Measurements from ENCODE around the gene AMN.
"Not testable (repeated sequence)": the region's sequence is repeated elsewhere in the genome, so short reads cannot be mapped to it uniquely, and the experiment has no call there.

The AMN gene

DNA sequence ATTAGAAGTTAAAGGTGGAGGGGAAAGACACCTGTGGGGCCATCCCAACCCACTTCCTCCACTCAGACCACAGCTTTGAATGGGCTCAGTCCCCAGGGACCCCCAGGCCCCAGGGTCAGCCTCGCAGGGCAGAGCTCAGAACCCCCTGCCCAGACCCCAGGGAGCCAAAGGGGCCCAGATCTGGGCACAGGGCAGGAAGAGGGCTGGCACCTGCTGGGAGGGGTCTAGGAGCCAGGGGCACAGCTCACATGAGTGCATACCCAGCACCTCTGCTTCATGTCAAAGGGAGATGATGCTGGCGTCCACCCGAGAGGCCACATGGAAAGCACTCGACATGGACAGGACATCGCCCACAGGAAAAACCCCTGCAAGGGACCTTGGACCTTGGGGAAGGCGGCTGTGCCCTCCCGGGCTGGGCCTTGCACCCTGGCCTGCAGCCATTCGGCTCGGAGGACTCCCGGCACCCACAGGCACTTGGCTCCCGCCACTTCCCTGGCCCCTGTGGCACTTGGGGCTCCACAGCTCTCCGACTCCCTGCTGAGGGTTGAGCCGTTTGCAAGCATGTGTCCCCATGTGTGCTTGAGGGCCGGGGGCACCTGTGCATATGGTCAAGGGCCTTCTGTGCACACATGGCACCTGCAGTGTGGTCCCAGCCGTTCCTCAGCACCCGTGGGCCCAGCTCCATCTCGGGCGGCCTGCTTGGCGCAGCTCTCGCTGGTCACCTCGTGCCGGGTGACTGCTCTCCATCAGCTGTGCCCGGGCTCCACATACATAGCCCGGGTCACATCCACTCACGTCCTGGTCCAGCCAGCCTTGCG is 7.8 kb upstream of the AMN start:
- no peak for DNase-seq

DNA sequence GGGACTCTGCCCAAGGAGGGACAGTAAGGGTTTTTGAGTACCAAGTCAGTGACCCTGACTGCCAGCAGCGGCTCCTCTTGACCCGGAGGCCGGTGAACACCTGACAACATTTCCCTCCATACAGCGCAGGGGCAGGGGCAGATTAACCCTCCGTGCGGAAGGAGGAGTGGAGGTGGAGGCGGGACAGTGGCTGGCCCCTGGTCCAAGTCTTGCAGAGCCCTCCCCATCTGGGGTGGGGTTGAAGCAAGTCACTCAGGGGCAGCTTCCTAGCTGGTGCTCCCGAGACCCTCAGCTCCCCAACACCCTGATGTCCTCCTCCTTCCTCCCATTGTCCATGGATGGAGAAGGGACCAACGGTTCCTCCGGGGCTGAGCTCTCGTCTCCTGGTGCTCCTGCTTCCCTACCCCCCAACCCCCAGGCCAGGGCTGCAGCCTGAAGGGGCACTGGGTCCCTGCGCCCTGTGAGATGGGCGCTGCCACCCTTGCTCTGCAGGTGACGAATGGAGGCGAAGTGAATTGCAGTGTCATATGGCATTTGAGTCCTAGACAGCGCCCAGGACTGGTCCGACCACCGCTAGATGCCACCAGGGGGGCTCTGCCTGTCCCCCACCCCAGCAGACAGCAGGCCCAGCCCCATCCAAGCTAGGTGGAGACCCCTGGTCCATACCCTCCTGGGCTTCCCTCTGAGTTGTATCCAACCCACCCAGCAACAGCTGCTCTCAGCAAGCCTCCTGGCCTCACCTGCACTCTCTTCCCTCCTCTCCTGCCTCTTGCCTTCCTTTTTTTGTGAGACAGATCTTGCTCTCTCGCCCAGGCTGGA is 7.0 kb upstream of the AMN start:
- no peak for DNase-seq

DNA sequence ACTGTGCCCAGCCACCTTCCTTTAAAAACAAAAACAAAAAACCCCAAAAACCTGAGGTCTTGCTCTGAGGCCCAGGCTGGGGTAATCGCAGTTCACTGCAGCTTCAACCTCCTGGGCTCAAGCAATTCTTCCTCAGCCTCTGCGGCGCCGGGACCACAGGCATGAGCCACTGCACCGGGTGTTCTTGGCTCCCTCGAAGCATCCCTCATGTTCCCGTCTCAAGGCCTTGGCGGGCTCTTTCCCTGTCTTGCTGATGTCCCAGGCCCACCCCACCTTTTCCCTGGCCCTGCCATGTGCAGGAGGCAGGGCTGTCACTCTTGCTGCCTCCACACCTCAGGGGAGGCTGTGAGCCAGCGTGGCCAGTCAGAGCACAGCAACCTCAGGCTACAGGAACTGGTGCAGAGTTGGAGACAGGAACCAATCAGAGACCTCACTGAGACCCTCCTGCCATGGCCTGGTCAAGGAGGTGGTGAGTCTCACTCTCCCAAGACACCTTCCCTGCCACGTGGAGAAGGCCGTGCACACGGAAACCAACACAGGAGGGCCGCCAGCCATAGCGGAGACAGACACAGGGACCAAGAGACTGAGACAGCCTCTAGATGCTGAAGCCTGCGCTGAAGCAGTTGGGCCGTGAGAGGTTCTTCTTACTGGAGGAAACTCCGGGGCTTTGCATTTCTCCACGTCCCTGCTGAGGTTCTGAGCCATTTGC is 6.0 kb upstream of the AMN start:
- no peak for DNase-seq

DNA sequence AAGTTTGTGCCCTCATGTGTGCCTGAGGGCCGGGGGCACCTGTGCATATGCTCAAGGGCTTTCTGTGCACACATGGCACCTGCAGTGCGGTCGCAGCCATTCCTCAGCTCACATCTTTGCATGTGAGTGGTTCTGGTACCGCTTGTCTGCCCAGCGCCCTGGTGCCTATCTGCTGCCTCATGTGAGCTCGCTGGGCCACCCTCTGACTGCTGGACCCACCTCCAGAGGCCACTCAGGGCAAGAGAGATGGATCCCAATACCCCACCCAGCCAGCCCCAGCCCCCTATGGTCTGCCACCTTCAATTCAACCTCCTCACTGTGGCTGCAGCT is 5.4 kb upstream of the AMN start:
- no peak for DNase-seq

DNA sequence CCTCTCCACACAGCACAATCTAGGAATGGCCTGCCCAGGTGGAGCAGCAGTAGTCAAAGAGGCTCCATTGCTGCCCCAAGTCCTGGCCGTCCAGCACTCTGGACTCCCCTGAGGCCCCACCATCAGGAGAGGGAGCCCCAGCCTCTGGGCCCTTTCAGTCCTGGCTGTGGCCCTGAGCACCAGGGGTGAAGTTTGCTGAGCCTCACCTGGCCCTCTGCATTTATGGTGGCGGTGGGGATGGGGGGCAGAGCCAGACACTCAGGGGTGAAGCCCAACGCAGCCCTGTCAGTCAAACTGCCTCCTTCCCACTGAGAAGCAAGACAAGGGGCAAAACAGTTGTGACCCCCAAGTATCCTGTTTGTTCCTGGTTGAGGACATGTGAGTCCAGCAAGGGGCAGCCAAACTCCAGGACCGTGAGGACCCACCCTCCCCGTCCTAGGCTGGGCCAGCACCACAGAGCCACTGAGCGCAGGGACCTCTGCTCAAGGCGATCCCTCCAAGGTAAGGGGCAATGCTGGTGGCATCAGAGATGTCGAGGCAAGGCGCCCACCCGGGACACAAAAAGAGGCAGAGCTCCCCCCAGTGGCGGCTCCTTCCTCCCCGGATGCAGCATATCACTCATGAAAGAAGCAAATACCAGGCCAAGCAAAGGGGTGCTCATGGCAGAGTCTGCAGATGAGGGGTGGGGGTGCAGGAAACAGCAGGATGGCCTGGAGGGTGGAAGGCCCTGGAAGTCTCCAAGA is 4.8 kb upstream of the AMN start:
- peak; percentile 3 for DNase-seq

DNA sequence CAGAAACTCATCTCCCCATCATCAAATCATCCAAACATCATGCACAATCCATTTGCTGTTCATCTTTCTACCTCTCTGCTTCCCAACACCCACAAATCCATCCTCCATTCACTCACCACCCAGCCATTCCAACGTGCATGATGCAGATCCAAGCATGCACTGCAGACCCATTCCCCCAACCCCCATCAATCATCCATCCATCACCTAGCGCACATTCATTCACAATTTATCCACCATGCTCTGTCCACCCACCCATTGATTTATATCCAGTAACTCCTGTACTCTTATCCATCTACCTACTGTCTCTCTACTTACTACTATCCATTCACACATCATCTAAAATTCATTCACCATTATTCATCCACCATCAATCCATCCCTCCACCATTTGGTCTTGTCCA is 4.0 kb upstream of the AMN start:
- DNase-seq, result no peak

DNA sequence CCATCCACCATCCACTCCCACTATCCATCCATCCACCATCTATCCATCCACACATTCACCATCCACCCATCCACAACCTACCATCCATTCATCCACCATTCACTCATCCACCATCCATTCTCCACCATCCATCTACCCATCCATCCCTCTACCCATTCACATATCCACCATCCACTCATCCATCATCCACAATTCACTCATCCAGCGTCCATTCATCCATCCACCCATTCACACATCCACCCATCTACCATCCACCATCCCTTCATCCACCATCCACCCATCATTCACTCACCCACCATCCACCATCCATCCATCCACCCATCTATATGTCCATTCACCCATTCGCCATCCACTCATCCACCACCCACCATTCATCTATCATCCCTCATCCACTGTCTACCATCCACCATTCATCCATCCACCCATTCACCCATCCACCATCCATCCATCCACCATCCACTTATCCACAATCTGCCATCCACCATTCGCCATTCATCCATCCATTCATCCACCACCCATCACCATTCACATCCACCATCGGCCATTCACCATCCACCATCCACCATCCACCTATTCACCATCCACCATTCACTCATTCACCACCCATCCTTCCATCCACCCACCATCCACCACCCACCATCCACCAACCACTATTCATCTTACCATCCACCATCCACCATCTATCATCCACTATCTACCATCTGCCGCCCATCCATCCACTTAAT is 2.0 kb upstream of the AMN start:
- no peak for DNase-seq

DNA sequence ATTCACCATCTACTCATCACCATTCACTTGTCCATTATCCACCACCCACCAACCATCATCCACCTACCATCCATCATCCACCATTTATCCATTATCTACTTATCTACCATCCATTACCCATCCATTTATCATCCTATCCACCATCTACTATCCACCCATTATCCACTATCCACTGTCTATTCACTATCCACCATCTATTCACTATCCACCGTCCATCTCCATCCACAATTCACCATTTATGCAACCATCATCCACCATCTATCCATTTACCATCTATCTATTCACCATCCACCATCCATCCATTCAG is 1.5 kb upstream of the AMN start:
- DNase-seq, result no peak

DNA sequence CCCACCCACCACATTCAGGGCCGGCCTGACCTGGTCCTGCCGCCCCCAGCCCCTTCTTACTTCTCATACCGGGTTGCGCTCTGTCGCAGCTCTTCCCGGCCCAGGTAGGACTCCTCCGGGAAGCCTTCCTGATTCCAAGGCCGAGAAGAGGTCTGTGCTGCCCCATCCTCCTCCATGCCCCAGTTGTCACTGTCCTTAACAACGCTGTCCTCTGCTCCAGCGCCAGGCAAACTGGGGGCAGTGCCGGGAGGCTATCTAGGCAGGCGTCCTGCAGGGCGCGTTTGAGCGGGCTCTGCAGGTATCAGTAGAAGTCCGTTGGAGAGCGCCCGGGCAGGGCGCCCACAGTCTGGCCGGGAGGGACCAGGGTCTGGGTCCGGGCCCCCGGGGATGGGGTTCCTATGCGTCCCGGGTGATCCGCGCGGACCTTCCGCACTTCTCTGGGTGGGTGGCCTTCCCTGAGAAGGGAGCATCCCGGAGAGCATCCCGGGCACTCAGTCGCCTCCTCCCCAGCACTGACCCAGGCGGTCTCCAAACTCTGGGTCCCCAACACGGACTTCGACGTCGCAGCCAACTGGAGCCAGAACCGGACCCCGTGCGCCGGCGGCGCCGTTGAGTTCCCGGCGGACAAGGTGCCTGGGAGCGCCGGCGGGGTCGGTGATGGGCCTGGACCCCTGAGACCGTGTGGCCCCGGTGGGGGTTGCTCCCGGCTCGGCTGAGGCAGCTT is 900 bp downstream of the AMN start:
- DNase-seq, result no peak

DNA sequence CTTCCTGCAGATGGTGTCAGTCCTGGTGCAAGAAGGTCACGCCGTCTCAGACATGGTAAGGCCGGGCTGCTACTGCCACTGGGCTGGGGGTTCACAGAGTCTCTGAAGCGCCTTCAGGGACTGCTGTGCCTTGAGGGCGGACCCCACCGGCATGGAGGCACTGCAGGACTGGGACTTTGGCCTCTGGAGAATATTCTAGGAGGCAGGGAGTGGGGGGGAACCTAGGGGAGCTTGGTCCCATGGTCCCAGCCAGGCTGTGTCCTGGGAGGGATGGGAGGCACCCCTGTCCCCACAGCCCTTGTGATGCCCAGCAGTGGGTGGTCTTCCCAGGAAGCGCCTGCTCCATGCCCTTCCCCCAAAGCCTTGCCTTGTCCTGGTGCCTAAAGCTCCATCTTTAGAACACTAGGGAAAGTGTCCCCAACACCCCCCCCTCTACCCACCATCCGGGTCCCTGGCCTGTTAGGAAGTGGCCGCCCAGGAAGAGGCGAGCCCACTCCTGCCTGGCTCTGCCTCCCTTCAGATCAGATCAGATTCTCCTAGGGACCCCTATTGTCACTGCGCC is 1.5 kb downstream of the AMN start:
- no peak for DNase-seq

DNA sequence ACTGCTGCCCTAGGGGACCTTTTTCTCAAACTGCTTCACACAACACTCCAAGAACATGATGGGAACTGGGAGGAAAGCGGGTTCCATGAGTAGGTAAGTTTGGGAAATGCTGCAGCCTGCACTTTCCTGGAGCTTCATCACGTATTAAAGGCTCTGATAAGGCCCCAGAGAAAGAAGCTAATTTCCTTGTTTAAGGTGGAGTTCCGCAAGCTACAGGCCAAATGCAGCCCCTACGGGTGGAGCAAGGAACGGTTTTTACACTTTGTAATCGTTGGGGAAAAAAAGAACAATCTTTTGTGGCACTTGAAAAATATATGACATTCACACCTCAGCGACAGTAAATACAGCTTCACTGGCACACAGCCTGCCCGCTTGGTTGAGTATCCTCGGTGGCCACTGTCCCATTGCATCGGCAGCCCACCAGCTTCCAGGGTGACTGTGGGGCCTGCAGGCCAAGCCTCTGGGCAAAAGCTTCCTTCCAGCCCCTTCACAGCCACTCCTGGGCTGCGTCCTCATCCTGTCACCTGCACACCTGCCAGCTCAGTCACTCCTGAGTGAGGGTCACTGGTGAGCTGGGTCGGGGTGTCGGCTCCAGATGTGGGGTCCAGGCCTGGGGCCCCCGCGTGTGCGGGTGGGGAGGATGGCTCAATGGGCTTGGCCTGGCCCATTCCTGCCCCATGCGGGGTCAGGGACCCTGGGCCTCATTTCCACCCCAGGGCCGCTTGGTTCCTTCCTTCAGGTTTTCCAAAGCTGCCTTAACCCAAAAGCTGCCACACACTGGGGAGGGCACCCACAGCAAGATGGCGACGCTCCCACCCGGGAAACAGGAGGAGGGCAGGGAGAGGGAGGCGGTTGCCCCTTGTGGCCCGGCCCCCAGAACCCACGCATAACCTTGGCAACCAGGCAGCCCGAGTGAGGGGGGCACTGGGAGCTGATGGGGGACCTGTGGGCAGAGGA is 2.4 kb downstream of the AMN start:
- no peak for DNase-seq

DNA sequence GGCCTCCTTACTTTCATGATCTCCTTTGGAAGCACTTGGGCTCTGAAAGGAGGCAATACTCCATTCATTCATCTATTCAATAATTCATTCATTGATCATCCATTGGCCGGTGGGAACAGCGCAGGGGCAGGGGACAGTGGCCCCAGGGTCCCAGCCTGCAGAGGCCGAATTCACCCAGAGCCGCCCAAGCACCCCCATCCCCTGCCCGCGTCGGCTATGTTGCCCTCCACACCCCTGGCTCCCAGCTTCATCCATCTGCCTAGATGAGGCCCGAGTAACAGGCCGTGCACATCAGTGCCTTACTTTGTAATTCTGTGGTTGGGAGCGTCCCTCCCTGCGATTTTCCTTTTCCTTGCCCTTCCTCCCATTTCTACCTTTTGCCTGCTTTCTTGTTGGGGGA is 3.2 kb downstream of the AMN start:
- DNase-seq, result no peak

DNA sequence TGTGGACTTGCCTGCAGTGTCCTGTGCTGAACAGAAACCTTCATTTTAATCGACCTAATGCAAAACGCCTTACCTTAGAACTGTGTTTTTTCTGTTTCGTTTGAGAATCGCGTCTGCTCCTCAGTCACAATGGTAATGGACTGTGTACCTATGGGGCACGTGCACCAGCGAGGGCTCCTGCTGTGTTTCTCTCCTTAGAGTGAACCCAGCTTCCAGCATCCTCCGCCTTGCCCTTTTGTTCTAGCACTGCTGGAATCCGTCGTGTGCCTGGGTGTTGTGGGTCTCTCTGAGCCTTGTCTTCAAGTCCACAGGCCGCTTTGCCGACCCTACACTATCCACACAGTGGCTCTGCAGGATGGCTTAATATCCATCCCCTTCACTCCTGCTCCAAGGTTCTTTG is 3.6 kb downstream of the AMN start:
- DNase-seq, result no peak

DNA sequence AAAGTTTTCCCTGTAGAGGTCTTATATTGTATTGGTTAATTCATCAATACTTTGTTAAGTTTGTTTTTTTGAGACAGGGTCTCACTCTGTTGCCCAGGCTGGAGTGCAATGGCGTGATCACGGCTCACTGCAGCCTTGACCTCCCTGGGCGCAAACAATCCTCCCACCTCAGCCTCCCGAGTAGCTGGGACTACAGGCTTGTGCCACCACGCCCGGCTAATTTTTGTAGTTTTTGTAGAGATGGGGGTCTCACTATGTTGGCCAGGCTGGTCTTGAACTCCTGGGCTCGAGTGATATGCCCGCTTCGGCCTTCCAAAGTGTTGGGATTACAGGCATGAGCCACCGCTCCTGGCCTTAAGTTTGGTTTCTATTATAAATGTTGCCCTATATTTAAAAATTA is 4.4 kb downstream of the AMN start:
- DNase-seq, result not testable (repeated sequence)

DNA sequence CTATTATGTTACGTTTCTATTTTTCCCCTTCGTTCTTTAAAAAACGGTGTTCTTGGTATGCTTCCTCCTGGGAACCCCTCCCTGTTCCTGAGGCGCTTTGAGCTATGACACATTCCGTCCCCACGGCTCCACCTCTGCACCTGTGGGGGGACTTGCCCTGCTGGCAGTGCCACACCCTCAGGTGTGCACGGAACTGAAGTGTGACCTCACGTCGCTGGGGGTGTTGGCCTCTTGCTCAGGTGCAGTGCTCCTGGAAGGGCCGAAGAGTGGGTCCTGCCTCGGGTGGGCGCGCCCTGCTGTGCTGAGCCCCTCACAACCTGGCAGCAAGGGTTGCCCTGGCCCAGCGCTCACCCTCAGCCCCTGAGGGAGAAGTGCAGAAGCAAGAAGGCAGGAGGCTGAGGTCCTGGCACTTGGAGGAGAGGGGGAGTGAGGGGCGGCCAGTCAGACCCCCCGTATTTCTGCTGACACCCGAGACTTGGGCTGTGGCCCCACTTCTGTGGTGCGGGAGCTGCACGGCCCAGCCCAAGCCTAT is 4.9 kb downstream of the AMN start:
- no peak for DNase-seq

DNA sequence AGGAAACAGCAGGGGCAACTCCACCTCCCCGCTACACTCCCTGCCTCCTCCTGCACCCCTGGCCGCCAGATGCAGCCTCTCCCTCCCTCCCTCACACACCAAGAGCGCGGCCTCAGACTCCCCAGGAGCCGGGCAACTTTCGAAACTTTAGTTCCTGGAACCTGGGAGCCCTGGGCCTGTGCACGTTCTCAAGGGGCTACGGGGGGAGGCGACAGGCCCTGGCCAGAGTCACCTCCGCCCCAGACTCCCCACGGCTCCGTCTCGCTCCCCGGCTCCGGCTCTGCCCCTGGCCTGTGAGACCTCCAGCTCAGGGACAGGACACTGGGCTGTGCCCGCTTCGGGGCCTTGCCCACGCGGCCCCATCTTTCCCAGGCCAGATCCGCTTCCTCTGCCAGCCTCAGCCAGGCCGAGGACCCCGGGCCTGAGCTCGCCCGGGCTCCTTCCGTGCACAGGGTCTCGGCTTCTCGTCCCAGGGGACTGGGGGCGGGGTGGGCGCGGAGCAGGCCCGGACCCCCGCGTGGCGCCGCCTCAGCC is 5.5 kb downstream of the AMN start:
- no peak for DNase-seq

DNA sequence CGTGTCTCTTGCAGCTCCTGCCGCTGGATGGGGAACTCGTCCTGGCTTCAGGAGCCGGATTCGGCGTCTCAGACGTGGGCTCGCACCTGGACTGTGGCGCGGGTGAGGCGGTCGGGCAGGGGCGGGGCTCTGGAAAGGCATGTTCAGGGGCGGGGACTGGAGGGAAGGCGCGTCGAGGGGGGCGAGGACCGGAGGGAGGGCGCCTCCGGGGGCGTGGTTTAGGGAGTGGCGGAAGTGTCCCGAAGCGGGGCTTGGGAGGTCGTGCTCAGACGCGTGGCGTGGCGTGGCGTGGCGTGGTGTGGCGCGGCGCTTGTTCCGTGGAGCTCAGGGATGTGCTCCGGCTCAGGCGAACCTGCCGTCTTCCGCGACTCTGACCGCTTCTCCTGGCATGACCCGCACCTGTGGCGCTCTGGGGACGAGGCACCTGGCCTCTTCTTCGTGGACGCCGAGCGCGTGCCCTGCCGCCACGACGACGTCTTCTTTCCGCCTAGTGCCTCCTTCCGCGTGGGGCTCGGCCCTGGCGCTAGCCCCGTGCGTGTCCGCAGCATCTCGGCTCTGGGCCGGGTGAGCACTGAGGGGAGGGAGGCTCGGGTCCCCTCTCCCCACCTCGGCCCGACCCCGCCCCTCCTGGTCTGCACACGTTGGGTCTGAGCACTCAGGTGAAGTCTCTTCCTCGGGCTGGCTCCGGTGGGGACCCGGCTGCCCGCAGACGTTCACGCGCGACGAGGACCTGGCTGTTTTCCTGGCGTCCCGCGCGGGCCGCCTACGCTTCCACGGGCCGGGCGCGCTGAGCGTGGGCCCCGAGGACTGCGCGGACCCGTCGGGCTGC is 6.2 kb downstream of the AMN start:
- DNase-seq, result no peak

DNA sequence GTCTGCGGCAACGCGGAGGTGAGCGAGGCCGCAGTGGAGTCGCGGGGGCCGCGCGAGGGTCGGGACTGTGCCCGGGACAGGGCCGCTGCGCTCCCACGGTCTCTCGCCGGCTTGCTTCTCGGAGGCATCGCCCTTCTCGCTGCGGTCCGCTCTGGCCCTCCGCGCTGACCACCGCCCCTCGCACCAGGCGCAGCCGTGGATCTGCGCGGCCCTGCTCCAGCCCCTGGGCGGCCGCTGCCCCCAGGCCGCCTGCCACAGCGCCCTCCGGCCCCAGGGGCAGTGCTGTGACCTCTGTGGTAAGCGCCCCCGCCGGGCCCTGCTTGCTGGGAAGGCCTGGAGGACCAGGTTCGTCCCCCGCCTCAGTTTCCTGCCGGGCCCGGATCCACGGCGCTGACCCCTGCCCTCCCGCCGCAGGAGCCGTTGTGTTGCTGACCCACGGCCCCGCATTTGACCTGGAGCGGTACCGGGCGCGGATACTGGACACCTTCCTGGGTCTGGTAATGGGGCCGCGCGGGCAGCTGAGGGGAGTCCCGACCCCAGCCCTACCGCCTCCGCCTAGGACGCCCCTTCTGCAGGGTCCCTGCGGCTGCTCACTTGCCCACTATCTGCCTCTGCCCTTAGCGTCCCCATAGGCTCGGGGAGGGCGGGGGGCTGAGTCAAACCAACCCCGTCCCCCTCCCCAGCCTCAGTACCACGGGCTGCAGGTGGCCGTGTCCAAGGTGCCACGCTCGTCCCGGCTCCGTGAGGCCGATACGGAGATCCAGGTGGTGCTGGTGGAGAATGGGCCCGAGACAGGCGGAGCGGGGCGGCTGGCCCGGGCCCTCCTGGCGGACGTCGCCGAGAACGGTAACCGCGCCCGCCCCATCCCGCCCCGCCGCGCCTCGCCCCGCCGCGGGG is 7.0 kb downstream of the AMN start:
- no peak for DNase-seq
